GM18508 (cell line): ENCODE results near the gene BAMBI.

Source experiments
- ATAC-seq: cut with Tn5 transposase; IDR thresholded peaks from one replicate; pipeline ENCODE4 v1.9.1; 2021; ENCODE audit warnings: moderate number of reproducible peaks; ENCODE audit not compliant: insufficient read depth, unreplicated experiment

BAMBI gene

GRCh38 chr10:28669227-28670173 lies 7.8 kb upstream of the BAMBI start:
- no peak for ATAC-seq

- ATAC-seq = no peak
Observed at GRCh38 chr10:28674782-28675181, 2.5 kb upstream of the BAMBI start.

DNA sequence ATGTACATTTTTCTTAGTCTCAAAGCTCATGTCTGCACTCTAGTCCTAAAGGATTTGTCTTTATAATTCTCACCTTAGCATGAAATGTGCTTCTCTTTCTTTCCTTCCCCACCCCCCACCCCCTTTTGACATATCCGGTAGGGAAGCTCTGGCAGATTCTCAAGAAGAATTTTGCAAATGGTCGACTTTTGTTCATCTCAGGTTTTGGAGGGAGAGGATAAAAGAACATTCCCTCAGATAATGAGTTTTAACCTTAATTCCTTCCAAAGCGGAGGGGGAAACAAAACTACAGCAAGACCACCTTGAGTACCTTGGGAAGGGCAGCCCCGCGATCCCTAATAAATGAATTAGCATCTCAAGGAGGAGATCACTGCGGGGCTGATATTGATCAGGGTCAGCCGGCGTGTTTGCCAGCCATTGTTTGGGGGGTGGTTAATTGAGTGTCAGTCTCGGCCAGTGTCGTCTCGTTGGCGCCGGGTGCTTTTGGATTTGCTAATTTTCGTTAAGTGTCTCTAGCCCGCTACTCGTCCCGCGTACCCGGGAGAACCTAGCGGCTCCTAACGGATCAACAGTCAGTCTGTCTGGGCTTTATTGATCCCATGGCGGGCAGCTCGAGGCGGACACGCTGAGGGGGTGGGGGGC lies 874 bp upstream of the BAMBI start:
- no peak for ATAC-seq

GRCh38 chr10:28677888-28678686 lies 766 bp downstream of the BAMBI start:
- no peak for ATAC-seq

DNA sequence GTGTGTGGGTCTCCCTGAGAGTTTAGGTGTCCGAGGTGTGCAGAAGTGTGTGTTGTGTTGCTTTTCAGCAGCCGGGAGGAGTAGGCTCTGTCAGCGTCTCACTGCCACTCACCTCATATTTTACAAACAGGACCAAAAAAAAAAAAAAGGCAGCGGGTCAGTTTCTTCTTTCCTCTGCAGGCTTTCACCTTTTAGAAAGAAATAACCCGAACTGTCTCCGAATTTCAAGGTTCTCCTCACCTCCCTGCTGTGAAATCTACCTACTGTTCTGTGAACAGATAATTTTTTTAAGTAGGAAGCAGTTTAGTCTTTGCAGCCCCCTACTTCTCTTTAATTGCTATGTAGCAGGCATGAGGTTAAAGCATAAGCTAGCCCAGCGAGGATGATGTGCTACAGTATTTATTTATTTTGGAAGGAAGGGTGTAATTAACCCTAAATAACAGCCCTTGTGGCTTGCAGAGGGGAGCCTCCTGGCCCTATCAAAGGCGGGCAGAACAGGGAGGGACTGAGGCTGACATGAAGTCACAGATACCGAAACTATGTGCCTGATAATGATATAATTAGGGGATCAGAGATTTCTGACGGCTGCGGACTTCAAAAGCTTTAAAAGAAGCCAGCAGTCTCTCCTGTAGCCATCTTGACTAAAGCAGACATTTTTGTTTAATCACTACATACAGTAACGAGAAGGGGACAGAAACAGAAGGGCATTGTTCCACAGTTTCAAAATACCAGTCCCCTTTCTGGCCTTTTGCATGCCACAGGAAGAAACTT lies 1.6 kb downstream of the BAMBI start:
- no peak for ATAC-seq

- no peak for ATAC-seq
Observed at GRCh38 chr10:28679581-28680357, 2.4 kb downstream of the BAMBI start.

GRCh38 chr10:28680358-28680752 lies 3.0 kb downstream of the BAMBI start:
- ATAC-seq = no peak

GRCh38 chr10:28681291-28681763 lies 4.0 kb downstream of the BAMBI start:
- ATAC-seq = no peak

DNA sequence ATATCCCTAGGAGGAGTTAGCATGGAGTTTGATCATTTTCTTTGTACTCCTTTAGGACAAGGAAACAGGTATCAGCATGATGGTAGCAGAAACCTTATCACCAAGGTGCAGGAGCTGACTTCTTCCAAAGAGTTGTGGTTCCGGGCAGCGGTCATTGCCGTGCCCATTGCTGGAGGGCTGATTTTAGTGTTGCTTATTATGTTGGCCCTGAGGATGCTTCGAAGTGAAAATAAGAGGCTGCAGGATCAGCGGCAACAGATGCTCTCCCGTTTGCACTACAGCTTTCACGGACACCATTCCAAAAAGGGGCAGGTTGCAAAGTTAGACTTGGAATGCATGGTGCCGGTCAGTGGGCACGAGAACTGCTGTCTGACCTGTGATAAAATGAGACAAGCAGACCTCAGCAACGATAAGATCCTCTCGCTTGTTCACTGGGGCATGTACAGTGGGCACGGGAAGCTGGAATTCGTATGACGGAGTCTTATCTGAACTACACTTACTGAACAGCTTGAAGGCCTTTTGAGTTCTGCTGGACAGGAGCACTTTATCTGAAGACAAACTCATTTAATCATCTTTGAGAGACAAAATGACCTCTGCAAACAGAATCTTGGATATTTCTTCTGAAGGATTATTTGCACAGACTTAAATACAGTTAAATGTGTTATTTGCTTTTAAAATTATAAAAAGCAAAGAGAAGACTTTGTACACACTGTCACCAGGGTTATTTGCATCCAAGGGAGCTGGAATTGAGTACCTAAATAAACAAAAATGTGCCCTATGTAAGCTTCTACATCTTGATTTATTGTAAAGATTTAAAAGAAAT lies 4.8 kb downstream of the BAMBI start:
- ATAC-seq = no peak

- no peak for ATAC-seq
Observed at GRCh38 chr10:28684157-28684985, 7.0 kb downstream of the BAMBI start.

DNA sequence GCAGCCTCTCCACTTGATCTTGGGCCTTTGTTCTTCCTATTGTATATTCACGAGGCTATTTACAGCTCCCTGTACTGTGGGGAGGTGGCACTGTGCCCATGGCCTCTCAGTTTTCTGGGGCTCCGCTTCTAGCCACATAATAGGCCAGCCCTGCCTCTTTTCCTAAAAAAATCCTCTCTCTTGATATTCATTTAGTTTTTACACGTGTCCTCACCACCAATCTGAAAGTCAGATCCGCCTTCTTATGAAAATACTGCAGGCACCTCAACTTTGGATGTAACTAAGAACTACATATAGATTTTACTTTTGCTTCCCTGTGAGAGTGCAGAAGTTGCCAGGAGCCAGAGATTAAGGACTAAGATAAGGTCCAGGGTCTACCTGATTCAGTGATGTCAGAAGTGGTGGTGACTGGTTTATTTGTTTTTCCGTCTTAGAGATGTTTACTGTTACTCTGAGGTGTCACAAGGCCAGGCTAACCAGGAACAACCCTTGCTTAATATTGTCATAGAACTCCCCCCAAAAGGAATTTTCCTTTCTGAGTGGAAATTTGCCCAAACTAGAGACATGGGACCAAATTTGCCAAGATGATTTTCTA lies 7.8 kb downstream of the BAMBI start:
- ATAC-seq = no peak

- ATAC-seq = no peak
Observed at GRCh38 chr10:28685717-28686116, 8.4 kb downstream of the BAMBI start.

- ATAC-seq = no peak
Observed at GRCh38 chr10:28686835-28687682, 9.7 kb downstream of the BAMBI start.

GRCh38 chr10:28687683-28688001 lies 10.3 kb downstream of the BAMBI start:
- ATAC-seq = no peak

DNA sequence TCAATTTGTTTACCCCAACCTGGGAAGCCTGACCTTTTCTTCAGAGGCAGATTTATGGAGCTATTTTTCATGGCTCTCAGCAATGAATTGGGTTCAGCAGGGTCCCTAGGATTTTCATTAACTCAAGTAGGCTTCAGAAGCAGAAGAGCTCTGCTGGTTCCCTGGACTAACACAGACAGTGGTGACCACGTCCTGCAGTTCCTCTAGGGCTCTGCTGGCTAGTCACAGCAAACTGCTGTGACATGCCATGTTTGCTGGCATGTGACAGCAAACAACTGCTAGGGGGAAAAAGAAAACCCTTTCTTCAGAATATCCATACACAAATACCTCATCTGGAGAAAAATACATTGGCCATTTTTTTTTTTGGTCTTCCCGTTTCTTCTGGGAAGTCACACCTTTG lies 13.2 kb downstream of the BAMBI start:
- ATAC-seq = no peak

- no peak for ATAC-seq
Observed at GRCh38 chr10:28691187-28691694, 13.9 kb downstream of the BAMBI start.
